ENCODE data around the gene ROBO2. TPM values are rescaled to one million over a fixed set of nuclear protein-coding genes. Genes with fewer than 3 reads are reported as not detected.

ROBO2 gene
- total RNA-seq, 1 donor from 2014 or later: 0.79 TPM

- no peak for FAIRE-seq
- TF ChIP-seq CTCF (IDR thresholded peaks at IDR 0.05; ENCODE audit: insufficient read depth, low read length, severe bottlenecking): no peak
Measured at GRCh38 chr3:77042343-77042742, 2.4 kb downstream of the ROBO2 start.

GRCh38 chr3:77042882-77043281 is 3.0 kb downstream of the ROBO2 start:
- FAIRE-seq (no peak), DNase-seq (ENCODE audit: low read depth) (no peak)

More at GRCh38 chr3:77042343-77042742, 2.4 kb downstream of the ROBO2 start:
- H3K36me3 ChIP-seq (ENCODE audit: control insufficient read depth, insufficient read depth, low read length): no peaks in the 10 kb centered on the region
- DNase-seq (ENCODE audit: low read depth): no peak
- H3K4me3 ChIP-seq (ENCODE audit: low read depth, low read length): no peak overlapping the region
- H3K27me3 ChIP-seq (ENCODE audit: control insufficient read depth, insufficient read depth, low read length): peaks cover 10% of the 10 kb centered on the region

GRCh38 chr3:77045686-77046085 is 5.8 kb downstream of the ROBO2 start:
- peaks cover 4% of the 10 kb centered on the region for H3K27me3 ChIP-seq (ENCODE audit: control insufficient read depth, insufficient read depth, low read length)
- DNase-seq (ENCODE audit: low read depth): no peak
- no peak for TF ChIP-seq CTCF (IDR thresholded peaks at IDR 0.05; ENCODE audit: insufficient read depth, low read length, severe bottlenecking)
- H3K36me3 ChIP-seq (ENCODE audit: control insufficient read depth, insufficient read depth, low read length): no peaks in the 10 kb centered on the region
- FAIRE-seq: no peak
- H3K4me3 ChIP-seq (ENCODE audit: low read depth, low read length): no peak overlapping the region

More at GRCh38 chr3:77042882-77043281, 3.0 kb downstream of the ROBO2 start:
- peak; percentile 34 for TF ChIP-seq CTCF (IDR thresholded peaks at IDR 0.05; ENCODE audit: insufficient read depth, low read length, severe bottlenecking)
- Histone ChIP-seq H3K36me3 (ENCODE audit: control insufficient read depth, insufficient read depth, low read length) (no peaks in the 10 kb centered on the region), H3K4me3 (ENCODE audit: low read depth, low read length) (no peak overlapping the region), H3K27me3 (ENCODE audit: control insufficient read depth, insufficient read depth, low read length) (peaks cover 10% of the 10 kb centered on the region)

- FAIRE-seq: peak; percentile 18
Measured at GRCh38 chr3:77048186-77048585, 8.3 kb downstream of the ROBO2 start.

GRCh38 chr3:77051591-77051990 is 11.7 kb downstream of the ROBO2 start:
- no peaks in the 10 kb centered on the region for H3K27me3 ChIP-seq (ENCODE audit: control insufficient read depth, insufficient read depth, low read length)
- no peak overlapping the region for H3K4me3 ChIP-seq (ENCODE audit: low read depth, low read length)
- FAIRE-seq (no peak), DNase-seq (ENCODE audit: low read depth) (no peak)
- no peak for TF ChIP-seq CTCF (IDR thresholded peaks at IDR 0.05; ENCODE audit: insufficient read depth, low read length, severe bottlenecking)
- no peaks in the 10 kb centered on the region for H3K36me3 ChIP-seq (ENCODE audit: control insufficient read depth, insufficient read depth, low read length)

More at GRCh38 chr3:77048186-77048585, 8.3 kb downstream of the ROBO2 start:
- no peak for TF ChIP-seq CTCF (IDR thresholded peaks at IDR 0.05; ENCODE audit: insufficient read depth, low read length, severe bottlenecking)
- DNase-seq (ENCODE audit: low read depth): no peak
- Histone ChIP-seq H3K4me3 (ENCODE audit: low read depth, low read length) (no peak overlapping the region), H3K27me3 (ENCODE audit: control insufficient read depth, insufficient read depth, low read length) (no peaks in the 10 kb centered on the region), H3K36me3 (ENCODE audit: control insufficient read depth, insufficient read depth, low read length) (no peaks in the 10 kb centered on the region)

GRCh38 chr3:77052051-77052501 is 12.2 kb downstream of the ROBO2 start:
- TF ChIP-seq CTCF (IDR thresholded peaks at IDR 0.05; ENCODE audit: insufficient read depth, low read length, severe bottlenecking): no peak

More at GRCh38 chr3:77052051-77052501, 12.2 kb downstream of the ROBO2 start:
- Histone ChIP-seq H3K4me3 (ENCODE audit: low read depth, low read length) (no peak overlapping the region), H3K27me3 (ENCODE audit: control insufficient read depth, insufficient read depth, low read length) (no peaks in the 10 kb centered on the region), H3K36me3 (ENCODE audit: control insufficient read depth, insufficient read depth, low read length) (no peaks in the 10 kb centered on the region)
- DNase-seq (ENCODE audit: low read depth) (no peak), FAIRE-seq (no peak)
